Fibroblast of lung (primary cell): Measurements from ENCODE around the gene TCERG1L. TPM values are rescaled to one million over a fixed set of nuclear protein-coding genes. Genes with fewer than 3 reads are reported as not detected.

Source experiments
- DNase-seq, 2 donors: peaks; one replicate each; pipeline versions ENCODE4 v3.0.0 to v3.0.0-alpha.2; 2010; ENCODE audit warnings: low read depth in 2 of 2
- H2AFZ ChIP-seq: 2 replicates; pipeline ENCODE4 v1.5.1; 2012; ENCODE audit warnings: low read length, control low read depth, inconsistent platforms
- H3K27ac ChIP-seq: 2 replicates; pipeline ENCODE4 v1.5.1; 2011; ENCODE audit warnings: low read length, control low read depth; ENCODE audit not compliant: insufficient read depth
- H3K27me3 ChIP-seq: 2 replicates; pipeline ENCODE4 v1.5.1; 2011; ENCODE audit warnings: mild to moderate bottlenecking, low read length; ENCODE audit not compliant: control insufficient read depth, insufficient read depth
- H3K36me3 ChIP-seq: 2 replicates; pipeline ENCODE4 v1.5.1; 2011; ENCODE audit warnings: low read length; ENCODE audit not compliant: control insufficient read depth, insufficient read depth
- H3K4me1 ChIP-seq: 2 replicates; pipeline ENCODE4 v1.5.1; 2011; ENCODE audit warnings: low read length; ENCODE audit not compliant: control insufficient read depth, insufficient read depth; ENCODE audit errors: extremely low read depth
- H3K4me2 ChIP-seq: 2 replicates; pipeline ENCODE4 v1.5.1; 2011; ENCODE audit warnings: low read length, control low read depth; ENCODE audit not compliant: insufficient read depth; ENCODE audit errors: extremely low read depth
- H3K4me3 ChIP-seq, 4 experiments: fragments of 200-600 bp in 1 of 4; sonication (generic) in 1 of 4; replicated peaks in 1 of 4; 2 replicates each; pipeline ENCODE4 v1.5.1; 2011 to 2016; ENCODE audit warnings: low read length in 4 of 4, low read depth in 3 of 4, mild to moderate bottlenecking in 3 of 4, control low read depth in 2 of 4, inconsistent platforms in 1 of 4, mixed read lengths in 1 of 4; ENCODE audit not compliant: insufficient read depth in 1 of 4; ENCODE audit errors: control extremely low read depth in 1 of 4
- H3K79me2 ChIP-seq: 2 replicates; pipeline ENCODE4 v1.5.1; 2012; ENCODE audit warnings: mild to moderate bottlenecking, low read length, inconsistent platforms; ENCODE audit not compliant: control insufficient read depth, insufficient read depth
- H3K9ac ChIP-seq: 2 replicates; pipeline ENCODE4 v1.5.1; 2011; ENCODE audit warnings: mild to moderate bottlenecking, low read length, control low read depth; ENCODE audit not compliant: insufficient read depth
- H3K9me3 ChIP-seq: 2 replicates; pipeline ENCODE4 v1.5.1; 2012; ENCODE audit warnings: low read depth, low read length; ENCODE audit not compliant: control insufficient read depth, insufficient read depth
- H4K20me1 ChIP-seq: 2 replicates; pipeline ENCODE4 v1.5.1; 2011; ENCODE audit warnings: low read length; ENCODE audit not compliant: control insufficient read depth, insufficient read depth; ENCODE audit errors: extremely low read depth
- EZH2 ChIP-seq: IDR thresholded peaks from 2 replicates; pipeline ENCODE4 v1.5.1; 2012; ENCODE audit warnings: low read length, control low read depth, mild to moderate bottlenecking; ENCODE audit errors: missing control alignments
- polyA plus RNA-seq, 2 donors: library from polyadenylated mRNA; depleted of rRNA in 1 of 2; stranded (reverse) in 1 of 2; unstranded in 1 of 2; fragments of >200 nt; gene quantifications; 2 replicates each; pipeline ENCODE4 v1.2.1, GENCODE V29; 2011 to 2012; ENCODE audit warnings: missing spikeins in 1 of 2
- total RNA-seq: library from RNA; depleted of rRNA; stranded (reverse); fragments of >200 nt; gene quantifications from 2 replicates; pipeline ENCODE4 v1.2.1, GENCODE V29; 2014
- TF ChIP-seq, protein P1 (sequence below), 2 donors: IDR thresholded peaks in 1 of 2; conservative IDR thresholded peaks in 1 of 2; 1 replicate in 1 of 2; 2 replicates in 1 of 2; pipeline ENCODE4 v1.5.1; 2011 to 2012; ENCODE audit warnings: low read length in 2 of 2, control low read depth in 1 of 2, inconsistent platforms in 1 of 2, low read depth in 1 of 2, mild to moderate bottlenecking in 1 of 2

Gene TCERG1L
- total and polyA plus RNA-seq, 2 donors (not counting 1 experiment from before 2014, with no cell fraction given), result 0.02 TPM; not detected in 1

GRCh38 chr10:131084791-131085090 is 226.8 kb downstream of the TCERG1L start:
- Histone ChIP-seq H3K36me3 (no peaks in the 10 kb centered on the region), H3K4me1 (no peaks in the 10 kb centered on the region), H3K4me2 (no peak overlapping the region), H4K20me1 (no peaks in the 10 kb centered on the region), H3K79me2 (no peaks in the 10 kb centered on the region), H3K4me3 (no peak overlapping the region), H3K9me3 (no peaks in the 10 kb centered on the region), H3K9ac (no peak overlapping the region), H3K27me3 (no peaks in the 10 kb centered on the region), H3K27ac (no peak overlapping the region), H2AFZ (no peak overlapping the region)
- TF ChIP-seq, protein P1, sequence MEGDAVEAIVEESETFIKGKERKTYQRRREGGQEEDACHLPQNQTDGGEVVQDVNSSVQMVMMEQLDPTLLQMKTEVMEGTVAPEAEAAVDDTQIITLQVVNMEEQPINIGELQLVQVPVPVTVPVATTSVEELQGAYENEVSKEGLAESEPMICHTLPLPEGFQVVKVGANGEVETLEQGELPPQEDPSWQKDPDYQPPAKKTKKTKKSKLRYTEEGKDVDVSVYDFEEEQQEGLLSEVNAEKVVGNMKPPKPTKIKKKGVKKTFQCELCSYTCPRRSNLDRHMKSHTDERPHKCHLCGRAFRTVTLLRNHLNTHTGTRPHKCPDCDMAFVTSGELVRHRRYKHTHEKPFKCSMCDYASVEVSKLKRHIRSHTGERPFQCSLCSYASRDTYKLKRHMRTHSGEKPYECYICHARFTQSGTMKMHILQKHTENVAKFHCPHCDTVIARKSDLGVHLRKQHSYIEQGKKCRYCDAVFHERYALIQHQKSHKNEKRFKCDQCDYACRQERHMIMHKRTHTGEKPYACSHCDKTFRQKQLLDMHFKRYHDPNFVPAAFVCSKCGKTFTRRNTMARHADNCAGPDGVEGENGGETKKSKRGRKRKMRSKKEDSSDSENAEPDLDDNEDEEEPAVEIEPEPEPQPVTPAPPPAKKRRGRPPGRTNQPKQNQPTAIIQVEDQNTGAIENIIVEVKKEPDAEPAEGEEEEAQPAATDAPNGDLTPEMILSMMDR (conservative IDR thresholded peaks at IDR 0.05 in 1 of 2, IDR thresholded peaks at IDR 0.05 in 1 of 2; ENCODE audit: low read depth in 1 of 2, low read length in 2 of 2), result no peak
- no peak for TF ChIP-seq EZH2
- no peak for DNase-seq

DNA sequence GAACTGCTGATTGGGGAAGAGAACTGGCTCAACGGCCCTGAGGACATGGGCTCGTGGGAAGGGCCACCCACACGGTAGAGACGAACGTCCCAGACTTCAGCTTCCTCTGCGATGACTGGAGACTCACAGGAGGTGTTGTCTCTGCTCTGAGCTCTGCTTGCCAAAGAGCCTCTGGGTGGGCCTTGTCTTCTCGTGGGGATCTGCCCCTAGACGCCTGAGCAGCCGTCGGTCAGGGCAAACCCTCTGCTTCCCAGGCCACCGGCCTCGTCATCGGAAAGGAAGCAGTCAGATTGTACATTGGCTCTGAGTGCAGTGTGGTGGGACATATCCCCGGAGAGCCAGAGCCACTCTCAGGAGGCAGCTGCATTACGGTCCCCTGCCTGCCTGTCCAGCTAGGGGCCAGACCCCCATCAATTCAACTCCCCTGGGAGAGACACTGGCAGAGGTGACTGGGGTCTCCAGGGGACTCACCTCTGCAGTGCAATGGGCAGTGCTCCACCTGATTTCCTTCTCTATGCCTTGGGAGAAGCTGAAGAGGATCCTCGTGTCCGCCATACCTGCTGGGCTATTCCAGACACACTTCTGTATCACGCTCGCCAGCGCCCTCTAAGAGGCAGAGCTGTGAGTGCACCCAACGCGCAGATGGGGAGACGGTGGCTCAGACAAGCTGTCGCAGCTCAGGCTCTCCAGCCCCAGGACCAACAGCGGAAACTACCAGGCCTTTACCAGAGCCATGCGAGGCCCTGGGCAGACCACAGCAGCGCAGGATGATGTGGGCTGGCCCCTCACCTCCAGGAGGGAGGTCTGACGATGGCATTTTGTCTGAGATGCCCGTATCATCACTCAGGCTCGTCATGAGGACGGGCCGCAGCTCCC is 227.4 kb downstream of the TCERG1L start:
- no peaks in the 10 kb centered on the region for H3K9me3 ChIP-seq
- H2AFZ ChIP-seq, result no peak overlapping the region
- no peak overlapping the region for H3K4me3 ChIP-seq
- no peaks in the 10 kb centered on the region for H3K36me3 ChIP-seq
- H3K9ac ChIP-seq, result no peak overlapping the region
- no peaks in the 10 kb centered on the region for H3K27me3 ChIP-seq
- no peaks in the 10 kb centered on the region for H3K4me1 ChIP-seq
- no peak overlapping the region for H3K27ac ChIP-seq
- no peaks in the 10 kb centered on the region for H4K20me1 ChIP-seq
- DNase-seq, result no peak
- TF ChIP-seq EZH2, result no peak
- TF ChIP-seq, protein P1 (conservative IDR thresholded peaks at IDR 0.05 in 1 of 2, IDR thresholded peaks at IDR 0.05 in 1 of 2; ENCODE audit: low read depth in 1 of 2, low read length in 2 of 2), result no peak
- no peaks in the 10 kb centered on the region for H3K79me2 ChIP-seq
- no peak overlapping the region for H3K4me2 ChIP-seq

DNA sequence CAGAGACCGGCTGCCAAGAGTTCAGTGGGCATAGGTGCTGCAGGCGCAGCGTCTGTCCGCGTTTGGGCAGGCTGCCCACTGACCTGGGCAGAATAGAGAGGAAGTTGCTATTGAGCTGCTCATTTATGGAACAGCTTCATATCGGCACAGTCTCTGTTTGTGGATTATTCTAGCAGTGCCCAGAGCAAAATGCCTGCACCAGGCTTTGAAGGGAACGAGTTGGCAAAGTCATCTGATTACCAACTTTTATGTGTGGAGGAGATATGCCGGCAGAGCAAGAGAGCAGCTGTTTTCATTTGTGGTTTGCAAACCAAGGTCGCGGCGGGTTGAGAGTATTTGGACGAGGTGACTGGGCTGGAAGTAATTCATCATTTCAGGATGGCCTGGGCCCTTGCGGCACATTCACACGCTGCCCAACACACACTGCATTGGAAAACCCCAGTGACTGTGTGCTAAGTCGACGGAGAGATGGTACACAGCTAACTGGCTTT is 228.5 kb downstream of the TCERG1L start:
- Histone ChIP-seq H3K79me2 (no peaks in the 10 kb centered on the region), H3K27ac (no peak overlapping the region), H3K4me3 (no peak overlapping the region), H3K36me3 (no peaks in the 10 kb centered on the region), H3K4me2 (no peak overlapping the region), H3K9me3 (no peaks in the 10 kb centered on the region), H3K9ac (no peak overlapping the region), H3K27me3 (no peaks in the 10 kb centered on the region), H2AFZ (no peak overlapping the region), H4K20me1 (no peaks in the 10 kb centered on the region), H3K4me1 (no peaks in the 10 kb centered on the region)
- TF ChIP-seq EZH2, result no peak
- TF ChIP-seq, protein P1 (conservative IDR thresholded peaks at IDR 0.05 in 1 of 2, IDR thresholded peaks at IDR 0.05 in 1 of 2; ENCODE audit: low read depth in 1 of 2, low read length in 2 of 2), result no peak
- no peak for DNase-seq
